ENCODE results near the gene HAT1.
"Not testable (repeated sequence)": the region's sequence is repeated elsewhere in the genome, so short reads cannot be mapped to it uniquely, and the experiment has no call there.

The HAT1 gene, protein sequence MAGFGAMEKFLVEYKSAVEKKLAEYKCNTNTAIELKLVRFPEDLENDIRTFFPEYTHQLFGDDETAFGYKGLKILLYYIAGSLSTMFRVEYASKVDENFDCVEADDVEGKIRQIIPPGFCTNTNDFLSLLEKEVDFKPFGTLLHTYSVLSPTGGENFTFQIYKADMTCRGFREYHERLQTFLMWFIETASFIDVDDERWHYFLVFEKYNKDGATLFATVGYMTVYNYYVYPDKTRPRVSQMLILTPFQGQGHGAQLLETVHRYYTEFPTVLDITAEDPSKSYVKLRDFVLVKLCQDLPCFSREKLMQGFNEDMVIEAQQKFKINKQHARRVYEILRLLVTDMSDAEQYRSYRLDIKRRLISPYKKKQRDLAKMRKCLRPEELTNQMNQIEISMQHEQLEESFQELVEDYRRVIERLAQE

GRCh38 chr2:171922230-171923022 is at the start of gene HAT1:
TSS of gene HAT1 (plus strand) at chr2:171922461. CDS start at chr2:171922501, 40 bp downstream.
- DNase-seq (ENCODE audit: low spot score): peak; percentile 97

- no peak for DNase-seq (ENCODE audit: low spot score)
Measured at GRCh38 chr2:171874517-171874916, 47.7 kb upstream of the HAT1 start.

GRCh38 chr2:171874963-171875362 is 47.3 kb upstream of the HAT1 start:
- DNase-seq (ENCODE audit: low spot score): no peak

DNA sequence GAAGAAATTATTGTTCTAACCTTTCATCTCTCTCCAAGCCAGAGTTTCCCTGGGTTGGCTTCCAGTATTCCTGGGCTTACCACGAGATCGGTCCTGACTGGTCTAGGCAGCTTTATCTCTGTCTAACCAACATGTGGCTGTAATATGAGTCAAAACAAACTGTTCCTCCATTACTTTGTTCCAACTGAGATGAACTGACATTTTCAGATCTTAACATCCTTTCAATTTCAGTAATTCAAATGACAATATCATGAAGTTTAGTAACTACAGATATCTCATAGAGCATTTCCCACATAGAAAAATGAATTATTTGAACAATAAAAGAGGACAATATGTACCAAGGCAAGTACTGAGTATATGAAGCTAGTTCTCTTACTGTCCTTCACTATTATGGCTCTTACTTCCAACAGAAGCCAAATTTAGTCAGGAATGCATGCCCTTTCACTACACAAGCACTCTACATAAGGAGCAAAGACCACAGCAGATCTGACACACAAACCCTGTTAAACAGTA is 43.7 kb upstream of the HAT1 start:
- no peak for DNase-seq (ENCODE audit: low spot score)

GRCh38 chr2:171879865-171880264 is 42.4 kb upstream of the HAT1 start:
- no peak for DNase-seq (ENCODE audit: low spot score)

DNA sequence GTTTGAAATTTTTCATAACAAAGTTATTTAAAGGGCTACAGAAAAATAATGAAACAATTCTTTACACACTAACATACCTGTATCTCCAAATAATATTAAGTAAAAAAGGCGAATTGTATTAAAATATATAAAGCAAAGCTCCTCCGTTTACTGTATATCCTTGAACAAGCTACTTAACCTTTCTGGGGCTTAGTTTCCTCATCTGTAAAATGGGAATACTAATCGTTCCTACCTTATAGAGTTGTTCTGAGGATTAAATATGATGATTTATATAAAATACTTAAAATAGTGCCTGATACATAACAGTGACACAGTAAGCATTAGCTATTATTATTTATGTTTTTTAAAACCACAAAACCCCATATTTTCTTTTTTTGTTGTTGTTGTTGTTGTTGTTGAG is 41.5 kb upstream of the HAT1 start:
- no peak for DNase-seq (ENCODE audit: low spot score)

DNA sequence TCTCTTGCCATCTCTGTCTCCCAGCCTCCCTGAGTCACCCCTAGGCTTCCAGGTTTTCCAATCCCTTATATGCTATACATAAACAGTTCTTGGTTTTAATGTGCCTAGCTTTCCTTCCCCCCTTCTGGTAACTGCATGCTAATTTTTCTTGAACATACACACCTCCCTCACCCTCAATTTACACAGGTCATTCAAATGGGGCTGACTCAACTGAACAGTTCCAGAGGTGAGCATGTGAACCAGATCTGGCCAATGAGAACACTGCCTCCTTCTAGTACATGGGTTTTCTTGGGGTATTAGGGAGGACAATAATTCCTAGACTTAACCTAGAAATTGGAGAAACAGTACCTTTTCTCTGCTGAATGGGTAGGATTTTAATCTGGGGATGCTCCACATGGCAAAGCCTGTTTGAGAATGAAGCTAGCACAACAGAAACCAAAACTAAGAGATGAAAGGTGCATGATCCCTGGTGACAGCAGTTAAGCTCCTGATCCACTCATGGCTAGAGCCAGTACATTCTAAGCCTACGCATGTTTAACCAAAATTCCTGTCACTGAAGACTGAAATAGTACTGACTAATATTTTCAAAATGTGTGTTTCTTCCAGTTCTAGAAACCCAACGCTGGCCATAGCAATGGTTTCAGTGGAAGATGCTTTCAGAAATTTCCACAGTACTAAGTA is 40.0 kb upstream of the HAT1 start:
- DNase-seq (ENCODE audit: low spot score): no peak

- no peak for DNase-seq (ENCODE audit: low spot score)
Measured at GRCh38 chr2:171883275-171883893, 38.9 kb upstream of the HAT1 start.

DNA sequence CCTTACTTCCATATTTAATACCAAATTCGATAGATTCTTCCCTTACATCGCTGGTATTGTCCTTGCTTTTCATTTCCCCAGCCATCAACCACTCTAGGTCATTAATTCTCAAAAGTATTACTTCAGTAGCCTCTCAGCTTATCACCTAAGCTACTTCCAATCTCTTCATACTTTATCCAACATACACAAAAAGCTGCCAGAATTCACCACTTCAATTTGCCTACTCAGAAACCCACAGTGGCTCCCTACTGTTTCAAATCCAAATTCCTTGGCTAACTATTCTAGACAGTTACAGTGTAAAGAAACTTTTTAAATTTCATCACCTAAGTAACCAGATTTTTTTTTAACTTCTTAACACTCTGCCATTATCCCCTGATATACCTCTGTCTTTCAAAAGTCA is 32.9 kb upstream of the HAT1 start:
- no peak for DNase-seq (ENCODE audit: low spot score)

DNA sequence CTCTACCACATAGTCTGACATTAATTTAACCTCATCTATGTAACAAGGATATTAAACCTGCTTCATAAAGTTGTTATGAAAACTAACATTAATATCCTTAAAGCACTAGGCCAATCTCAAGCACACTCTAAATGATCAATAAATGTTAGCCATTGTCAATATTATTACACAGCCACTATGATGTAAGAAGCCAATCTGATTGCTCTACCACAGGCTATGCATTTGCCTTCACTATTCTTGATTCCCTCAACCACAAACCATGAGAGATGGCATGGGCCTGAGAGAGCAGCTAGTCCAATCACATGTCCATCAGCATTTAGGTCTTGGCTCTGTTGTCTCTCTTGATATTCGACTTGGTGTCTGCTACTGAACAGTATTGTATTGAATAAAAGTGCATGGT is 32.5 kb upstream of the HAT1 start:
- no peak for DNase-seq (ENCODE audit: low spot score)

DNA sequence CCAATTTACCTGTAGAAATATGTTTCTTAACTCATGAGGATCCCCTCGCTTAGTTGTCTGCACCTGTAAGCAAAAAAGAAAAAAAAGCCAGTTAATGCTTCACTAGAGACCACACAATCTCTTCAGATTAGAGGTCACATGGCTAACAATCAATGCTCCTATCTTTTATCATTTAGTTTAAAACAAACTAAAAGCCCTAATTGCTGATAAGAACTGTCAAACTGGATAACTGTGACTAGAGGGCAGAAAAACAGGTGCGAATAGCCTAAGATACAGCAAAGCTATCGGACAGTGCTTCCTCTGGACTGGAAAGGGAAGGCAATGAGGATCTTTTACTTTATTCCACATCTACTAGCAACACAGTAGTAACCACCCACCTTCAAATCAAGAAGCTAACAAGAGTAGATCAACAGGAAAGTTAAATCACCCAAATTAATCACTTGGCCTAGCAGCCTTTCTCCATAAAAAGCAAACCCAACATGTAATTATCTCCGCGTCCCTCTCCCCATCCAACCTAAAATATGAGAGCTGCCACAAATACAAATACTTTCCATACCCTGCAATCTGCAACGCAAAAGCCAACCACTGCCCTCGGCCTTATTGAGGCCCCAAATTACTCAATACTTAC is 29.0 kb upstream of the HAT1 start:
- DNase-seq (ENCODE audit: low spot score): no peak

DNA sequence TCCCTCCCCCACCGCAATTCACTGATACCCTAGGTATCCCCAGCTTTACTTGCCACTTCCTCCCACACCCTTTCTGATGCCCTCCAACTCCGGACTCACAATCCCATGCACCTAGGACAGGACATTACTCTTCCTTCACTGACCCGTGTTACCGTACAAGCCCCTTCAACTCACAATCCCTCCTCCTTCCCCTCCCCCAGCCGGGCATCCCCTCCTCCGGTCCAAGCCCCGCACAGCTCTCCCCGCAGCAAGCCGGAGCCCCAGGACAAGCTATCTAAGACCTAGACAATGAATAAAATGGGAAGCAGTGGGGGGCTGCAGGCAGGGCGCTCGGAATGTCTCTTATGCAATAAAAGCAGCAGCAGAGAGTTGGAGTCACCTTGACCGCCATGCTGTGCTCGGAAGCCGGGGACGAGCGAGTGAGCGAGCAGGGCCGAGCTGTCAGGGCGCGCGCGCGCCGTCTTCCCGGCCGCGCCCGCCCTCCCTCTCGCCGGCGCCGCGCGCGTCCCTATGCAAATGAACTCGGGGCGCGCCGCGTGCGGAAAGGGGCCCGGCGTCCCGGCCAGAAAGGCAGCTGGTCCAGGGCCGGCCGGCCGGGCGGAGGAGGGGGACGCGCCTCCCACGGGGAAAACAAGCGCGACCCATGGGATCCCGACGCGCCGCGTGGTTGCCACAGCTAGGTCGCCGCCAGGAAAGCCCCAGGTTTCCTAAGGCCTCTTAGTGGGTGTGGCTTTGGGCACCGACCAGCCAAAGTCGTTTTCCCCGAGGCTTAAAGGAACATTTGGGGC is 28.2 kb upstream of the HAT1 start, which contains the start of gene SLC25A12:
Gene SLC25A12, minus strand, starts transcription at position 421 of the 788 bp plus-strand sequence. Its CDS starts 30 bp downstream, at position 391.
- peak; percentile 57 for DNase-seq (ENCODE audit: low spot score)

- no peak for DNase-seq (ENCODE audit: low spot score)
Measured at GRCh38 chr2:171894612-171894947, 27.7 kb upstream of the HAT1 start.

DNA sequence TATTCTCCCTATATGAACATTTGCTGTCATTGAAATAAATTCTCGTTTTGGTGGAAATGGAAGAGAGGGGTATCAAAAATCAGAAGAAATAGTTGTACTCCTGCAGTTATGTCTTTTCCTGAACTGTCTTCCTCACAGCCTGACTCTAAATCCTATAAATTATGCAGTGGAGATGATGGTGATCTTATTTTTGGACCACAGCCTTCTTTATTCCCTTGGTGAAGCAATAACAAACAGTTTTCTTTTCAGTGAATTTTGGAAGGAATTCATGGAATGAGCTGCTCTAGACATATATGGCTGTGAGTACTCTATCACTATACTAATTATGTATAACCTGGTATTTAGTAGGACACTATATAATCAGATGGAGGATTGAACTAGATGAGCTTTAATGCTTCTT is 26.5 kb upstream of the HAT1 start:
- DNase-seq (ENCODE audit: low spot score): no peak

DNA sequence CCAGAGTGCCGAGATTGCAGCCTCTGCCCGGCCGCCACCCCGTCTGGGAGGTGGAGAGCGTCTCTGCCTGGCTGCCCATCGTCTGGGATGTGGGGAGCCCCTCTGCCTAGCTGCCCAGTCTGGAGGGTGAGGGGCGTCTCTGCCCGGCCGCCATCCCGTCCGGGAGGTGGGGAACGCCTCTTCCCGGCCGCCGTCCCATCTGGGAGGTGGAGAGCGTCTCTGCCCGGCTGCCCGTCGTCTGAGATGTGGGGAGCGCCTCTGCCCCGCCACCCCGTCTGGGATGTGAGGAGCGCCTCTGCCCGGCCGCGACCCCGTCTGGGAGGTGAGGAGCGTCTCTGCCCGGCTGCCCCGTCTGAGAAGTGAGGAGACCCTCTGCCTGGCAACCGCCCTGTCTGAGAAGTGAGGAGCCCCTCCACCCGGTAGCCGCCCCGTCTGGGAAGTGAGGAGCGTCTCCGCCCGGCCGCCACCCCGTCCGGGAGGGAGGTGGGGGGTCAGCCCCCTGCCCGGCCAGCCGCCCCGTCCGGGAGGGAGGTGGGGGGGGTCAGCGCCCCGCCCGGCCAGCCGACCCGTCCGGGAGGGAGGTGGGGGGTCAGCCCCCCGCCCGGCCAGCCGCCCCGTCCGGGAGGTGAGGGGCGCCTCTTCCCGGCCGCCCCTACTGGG is 22.5 kb upstream of the HAT1 start:
- not testable (repeated sequence) for DNase-seq (ENCODE audit: low spot score)

- no peak for DNase-seq (ENCODE audit: low spot score)
Measured at GRCh38 chr2:171902840-171903420, 19.3 kb upstream of the HAT1 start.

DNA sequence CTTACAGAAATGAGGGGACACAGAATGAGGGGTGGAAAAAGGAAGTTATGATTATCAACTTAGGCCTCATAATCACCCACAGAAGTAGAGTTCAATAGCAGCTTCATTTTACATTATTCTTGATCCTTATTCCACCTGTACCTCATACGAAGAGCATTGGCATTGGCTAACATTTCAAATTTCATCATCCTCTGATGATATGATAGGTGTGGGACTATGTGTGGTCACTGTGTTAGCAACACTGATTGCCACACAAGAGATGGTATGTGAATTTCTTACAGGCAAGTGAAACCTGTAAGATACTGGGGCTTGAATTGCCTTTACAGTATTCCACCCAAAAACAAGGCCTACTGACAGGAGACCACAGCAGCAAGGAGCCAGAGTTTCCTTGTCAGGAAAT is 14.0 kb upstream of the HAT1 start:
- DNase-seq (ENCODE audit: low spot score): no peak

DNA sequence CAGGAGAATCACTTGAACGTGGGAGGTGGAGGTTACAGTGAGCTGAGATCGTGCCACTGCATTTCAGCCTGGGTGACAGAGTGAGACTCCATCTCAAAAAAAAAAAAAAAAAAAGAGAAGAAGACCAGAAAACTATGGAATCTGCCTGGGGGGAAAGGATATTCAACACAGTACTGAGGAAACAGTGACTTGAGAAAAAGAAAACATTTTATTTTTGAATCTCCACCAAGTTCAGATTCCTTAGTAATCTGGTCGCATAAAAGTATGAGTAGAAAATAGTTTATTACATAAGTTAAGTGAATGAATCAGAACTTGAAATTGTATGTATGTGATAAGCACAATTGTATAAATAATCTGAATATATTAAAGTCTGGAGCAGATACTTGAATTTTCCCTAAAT is 13.0 kb upstream of the HAT1 start:
- no peak for DNase-seq (ENCODE audit: low spot score)

DNA sequence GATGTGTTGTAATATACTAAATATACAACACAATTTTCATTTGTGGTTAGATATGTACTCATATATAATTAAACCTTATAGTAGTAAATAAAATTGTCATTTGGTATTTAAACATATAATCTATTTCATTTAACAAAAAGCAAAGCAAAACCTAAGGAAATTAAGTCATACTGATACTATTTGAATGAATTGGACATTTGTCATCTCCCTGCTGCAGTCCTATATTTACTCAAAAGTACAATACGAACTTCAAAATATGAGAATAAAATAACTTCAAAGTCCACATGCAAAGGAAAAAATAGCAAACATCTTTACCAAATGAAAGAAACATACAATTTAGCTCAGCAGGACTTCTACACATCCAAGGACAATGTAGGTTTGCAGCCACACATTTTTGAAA is 11.8 kb upstream of the HAT1 start:
- no peak for DNase-seq (ENCODE audit: low spot score)

DNA sequence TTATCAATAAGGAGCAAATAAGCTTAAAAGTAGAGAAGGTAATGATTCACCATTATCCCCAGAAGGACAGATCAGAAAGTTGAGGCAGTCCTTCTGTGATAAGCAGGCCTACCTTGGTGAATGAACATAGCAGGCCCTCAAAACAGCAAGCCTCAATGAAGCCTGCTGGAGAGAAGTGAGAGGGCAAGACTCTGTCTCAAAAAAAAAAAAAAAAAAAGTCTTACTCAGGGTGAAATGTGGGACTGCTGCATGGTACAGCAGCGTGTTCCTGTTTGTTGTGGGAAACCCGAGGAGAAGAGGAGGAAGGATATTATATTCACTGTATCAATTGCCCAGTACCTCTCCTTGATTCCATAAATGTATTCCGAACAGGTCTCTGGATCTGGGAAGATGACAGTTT is 8.7 kb upstream of the HAT1 start:
- DNase-seq (ENCODE audit: low spot score): no peak

All from hematopoietic multipotent progenitor cell treated with erythropoietin and hydrocortisone succinate and interleukin-3 and kit ligand, for 17 days (in vitro differentiated cells).